Mesothelial cell of epicardium (in vitro differentiated cells): Measurements from ENCODE around the gene ABHD15. TPM values are rescaled to one million over a fixed set of nuclear protein-coding genes. Genes with fewer than 3 reads are reported as not detected.
A peak's percentile ranks its signal among the peaks of the same experiment; 100 is the strongest.

Source experiments
- DNase-seq, 2 experiments: peaks; one replicate each; pipeline ENCODE4 v3.0.0; 2021; ENCODE audit warnings: low spot score in 2 of 2; ENCODE audit not compliant: unreplicated experiment in 2 of 2
- H3K27ac Mint-ChIP-seq: 2 replicates; pipeline ENCODE4 v1.8.0; 2021; ENCODE audit warnings: mixed read lengths
- H3K27me3 Mint-ChIP-seq: 2 replicates; pipeline ENCODE4 v1.8.0; 2021; ENCODE audit warnings: low read depth, mixed read lengths
- H3K36me3 Mint-ChIP-seq: 2 replicates; pipeline ENCODE4 v1.8.0; 2021; ENCODE audit warnings: mixed read lengths
- H3K4me1 Mint-ChIP-seq: 2 replicates; pipeline ENCODE4 v1.8.0; 2021; ENCODE audit warnings: mixed read lengths
- H3K4me3 Mint-ChIP-seq: 2 replicates; pipeline ENCODE4 v1.8.0; 2021; ENCODE audit warnings: mild to moderate bottlenecking, moderate library complexity, mixed read lengths
- H3K9me3 Mint-ChIP-seq: 2 replicates; pipeline ENCODE4 v1.8.0; 2021; ENCODE audit warnings: mixed read lengths
- total RNA-seq: library from RNA; stranded (reverse); gene quantifications from 3 replicates; pipeline ENCODE4 v1.2.1, GENCODE V29; 2021
- TF ChIP-seq, protein P1 (sequence below): fragments of 200-600 bp; sonication (generic); IDR thresholded peaks from one replicate; pipeline ENCODE4 v1.5.0; 2021; ENCODE audit warnings: antibody characterized with exemption; ENCODE audit not compliant: unreplicated experiment

ABHD15 gene
- total RNA-seq, 1 donor from 2014 or later: 6.1 TPM

DNA sequence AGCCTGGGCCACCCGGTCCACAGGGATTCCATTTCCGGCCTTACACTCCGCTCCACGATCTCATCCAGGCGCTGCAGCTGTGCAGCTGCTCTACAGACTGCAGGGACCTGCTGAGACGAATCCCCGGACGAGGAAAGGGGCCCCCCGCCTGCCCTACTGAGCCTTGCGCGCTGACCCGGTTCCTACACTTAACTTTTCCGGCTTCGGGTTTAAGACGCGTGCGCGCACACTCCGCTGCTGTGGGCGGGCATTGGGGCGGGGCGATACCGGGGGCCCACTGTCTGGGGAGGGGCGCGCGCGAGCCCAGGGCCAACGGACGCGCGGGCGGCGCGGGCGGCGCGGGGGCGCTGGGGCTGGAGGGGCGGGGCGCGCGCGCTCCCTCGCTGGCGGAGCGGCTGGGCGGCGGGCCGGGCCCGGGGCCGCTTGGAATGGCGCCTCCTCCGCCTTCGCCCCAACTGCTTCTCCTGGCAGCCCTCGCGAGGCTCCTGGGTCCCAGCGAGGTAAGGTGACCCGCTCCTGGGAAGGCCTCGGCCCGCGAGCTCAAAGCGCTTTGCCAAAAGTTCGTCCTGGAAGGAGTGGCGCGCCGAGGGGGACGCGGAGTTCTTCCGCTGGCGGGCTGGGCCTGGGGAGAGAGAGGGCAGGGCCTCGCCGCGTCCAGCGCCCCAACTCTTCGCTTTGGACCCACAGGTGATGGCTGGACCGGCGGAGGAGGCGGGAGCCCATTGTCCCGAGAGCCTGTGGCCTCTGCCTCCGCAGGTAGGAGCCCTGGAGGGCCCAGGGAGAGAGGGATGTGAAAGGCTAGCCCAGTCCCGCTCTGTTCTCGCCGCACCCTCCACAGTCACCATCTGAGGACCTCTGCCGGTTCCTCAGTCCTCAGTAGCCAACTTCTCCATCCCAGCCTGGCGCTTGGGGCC lies 1.8 kb upstream of the ABHD15 start, which contains the start of gene TP53I13:
TP53I13 (plus strand) TSS at position 371 of the 914 bp plus-strand sequence; CDS start at position 429, 58 bp downstream.
- TF ChIP-seq, protein P1, sequence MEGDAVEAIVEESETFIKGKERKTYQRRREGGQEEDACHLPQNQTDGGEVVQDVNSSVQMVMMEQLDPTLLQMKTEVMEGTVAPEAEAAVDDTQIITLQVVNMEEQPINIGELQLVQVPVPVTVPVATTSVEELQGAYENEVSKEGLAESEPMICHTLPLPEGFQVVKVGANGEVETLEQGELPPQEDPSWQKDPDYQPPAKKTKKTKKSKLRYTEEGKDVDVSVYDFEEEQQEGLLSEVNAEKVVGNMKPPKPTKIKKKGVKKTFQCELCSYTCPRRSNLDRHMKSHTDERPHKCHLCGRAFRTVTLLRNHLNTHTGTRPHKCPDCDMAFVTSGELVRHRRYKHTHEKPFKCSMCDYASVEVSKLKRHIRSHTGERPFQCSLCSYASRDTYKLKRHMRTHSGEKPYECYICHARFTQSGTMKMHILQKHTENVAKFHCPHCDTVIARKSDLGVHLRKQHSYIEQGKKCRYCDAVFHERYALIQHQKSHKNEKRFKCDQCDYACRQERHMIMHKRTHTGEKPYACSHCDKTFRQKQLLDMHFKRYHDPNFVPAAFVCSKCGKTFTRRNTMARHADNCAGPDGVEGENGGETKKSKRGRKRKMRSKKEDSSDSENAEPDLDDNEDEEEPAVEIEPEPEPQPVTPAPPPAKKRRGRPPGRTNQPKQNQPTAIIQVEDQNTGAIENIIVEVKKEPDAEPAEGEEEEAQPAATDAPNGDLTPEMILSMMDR: no peak
- DNase-seq: peak; percentile 76 to 84
- H3K27ac Mint-ChIP-seq: peak within 1 kb of the TSS; percentile 95
- H3K4me3 Mint-ChIP-seq: peak within 1 kb of the TSS; percentile 91
- peaks cover 26% of the 10 kb centered on the region for H3K27me3 Mint-ChIP-seq
- no peaks in the 10 kb centered on the region for H3K9me3 Mint-ChIP-seq
- H3K36me3 Mint-ChIP-seq: peaks cover 1% of the 10 kb centered on the region
- peaks cover 31% of the 10 kb centered on the region for H3K4me1 Mint-ChIP-seq

DNA sequence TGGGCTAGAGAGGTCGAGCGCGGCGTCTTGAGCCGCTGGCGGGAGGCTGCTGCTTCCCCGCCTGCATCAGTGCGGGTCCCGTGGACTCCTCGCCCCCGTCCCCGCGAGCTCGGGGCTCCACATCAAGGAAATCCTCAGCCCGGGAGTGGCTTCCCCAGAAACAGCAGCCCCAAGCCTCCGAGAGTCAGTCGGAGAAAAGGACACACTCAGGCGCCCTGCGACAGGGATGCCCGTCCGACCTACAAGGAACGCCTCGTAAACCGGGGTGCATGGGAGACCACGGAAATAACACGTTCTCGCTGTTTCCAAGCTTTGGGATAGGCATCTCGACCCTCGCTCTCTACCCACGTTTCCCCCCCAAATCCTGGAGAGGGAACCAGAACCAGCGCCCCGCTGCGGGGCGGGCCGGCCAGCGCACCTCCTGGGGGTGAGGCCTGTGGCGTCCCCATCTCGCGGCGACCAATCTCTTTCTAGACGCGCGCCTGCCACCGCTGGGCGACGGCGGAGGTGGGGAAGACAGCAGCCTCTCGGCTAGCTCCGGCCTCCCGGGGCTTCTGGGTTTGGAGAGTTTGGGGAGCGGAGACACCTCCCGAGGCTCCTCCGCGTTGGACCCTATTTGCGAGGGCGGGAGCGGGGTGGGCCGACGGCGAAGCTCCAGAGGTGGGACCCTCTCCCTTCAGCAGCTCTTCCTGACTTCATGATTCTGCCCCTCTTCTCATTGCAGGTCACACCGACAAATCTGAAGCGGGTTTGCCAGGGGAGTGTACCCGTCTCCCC lies 905 bp upstream of the ABHD15 start:
- Mint-ChIP-seq H3K4me3 (peak overlapping the region; percentile 91), H3K36me3 (peaks cover 1% of the 10 kb centered on the region), H3K27me3 (peaks cover 30% of the 10 kb centered on the region), H3K4me1 (peaks cover 24% of the 10 kb centered on the region), H3K9me3 (no peaks in the 10 kb centered on the region), H3K27ac (peak overlapping the region; percentile 95)
- TF ChIP-seq, protein P1: peak; percentile 22
- DNase-seq: peak; percentile 30 to 67

DNA sequence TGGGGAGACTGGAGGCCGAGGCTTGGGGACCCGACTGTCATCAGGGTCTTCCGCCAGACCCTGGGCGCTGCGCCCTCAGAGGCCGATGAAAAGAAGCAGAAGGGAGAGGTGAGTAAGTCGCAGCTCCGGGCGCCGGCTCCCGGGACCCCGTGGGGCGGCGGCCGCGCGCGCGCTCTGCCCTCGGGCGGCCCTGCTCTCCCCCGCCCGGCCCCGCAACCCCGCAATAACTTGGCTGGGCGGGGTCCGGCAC lies 392 bp upstream of the ABHD15 start:
- H3K36me3 Mint-ChIP-seq: peaks cover 1% of the 10 kb centered on the region
- no peak overlapping the region for H3K27ac Mint-ChIP-seq
- peaks cover 34% of the 10 kb centered on the region for H3K27me3 Mint-ChIP-seq
- H3K4me1 Mint-ChIP-seq: peaks cover 24% of the 10 kb centered on the region
- TF ChIP-seq, protein P1: no peak
- peak overlapping the region; percentile 91 for H3K4me3 Mint-ChIP-seq
- peak; percentile 19 to 52 for DNase-seq
- no peaks in the 10 kb centered on the region for H3K9me3 Mint-ChIP-seq

DNA sequence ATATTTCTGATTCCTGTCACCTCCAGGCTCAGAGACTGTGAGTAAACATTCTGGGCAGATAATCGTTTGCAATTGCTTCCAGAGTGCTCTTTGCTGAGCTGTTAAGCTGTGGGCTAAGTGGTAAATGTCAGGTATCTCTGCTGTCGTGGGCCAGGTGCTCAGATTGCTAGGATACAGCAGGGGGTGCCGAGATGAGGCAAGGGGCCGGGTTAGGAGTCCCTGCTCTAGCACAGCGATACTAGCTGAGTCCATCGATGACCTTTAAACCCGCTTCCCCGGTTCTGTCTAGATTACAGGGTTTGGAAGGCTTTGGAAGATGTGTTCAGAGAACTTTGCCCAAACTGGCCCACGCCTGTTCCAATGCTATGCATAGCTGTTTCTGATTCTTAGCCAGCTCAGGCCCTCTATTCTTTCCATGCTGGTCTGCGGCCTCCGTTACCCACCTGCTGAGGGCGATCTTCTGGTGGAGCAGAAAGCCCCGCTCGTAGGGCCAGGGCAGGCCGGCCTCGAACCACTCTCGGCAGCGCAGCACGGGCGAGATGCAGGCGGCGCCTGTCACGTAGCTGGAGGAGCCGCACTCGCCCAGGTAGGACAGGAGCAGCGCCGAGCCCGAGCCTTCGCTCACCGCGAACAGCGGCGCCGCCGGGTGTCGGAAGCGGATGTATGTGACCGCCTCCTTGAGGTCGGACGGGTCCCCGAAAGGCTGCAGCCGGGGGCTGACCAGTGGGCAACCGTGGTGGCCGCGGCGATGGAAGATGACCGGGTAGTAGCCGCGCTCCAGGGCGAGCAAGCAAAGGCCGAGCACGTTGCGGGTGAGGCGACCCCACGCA lies 979 bp downstream of the ABHD15 start:
- DNase-seq: peak in 1 of 2 experiments; percentile 49
- Mint-ChIP-seq H3K9me3 (no peaks in the 10 kb centered on the region), H3K4me1 (peaks cover 23% of the 10 kb centered on the region), H3K36me3 (peaks cover 1% of the 10 kb centered on the region), H3K4me3 (peak overlapping the region; percentile 69), H3K27me3 (peaks cover 39% of the 10 kb centered on the region), H3K27ac (no peak overlapping the region)
- TF ChIP-seq, protein P1: no peak

DNA sequence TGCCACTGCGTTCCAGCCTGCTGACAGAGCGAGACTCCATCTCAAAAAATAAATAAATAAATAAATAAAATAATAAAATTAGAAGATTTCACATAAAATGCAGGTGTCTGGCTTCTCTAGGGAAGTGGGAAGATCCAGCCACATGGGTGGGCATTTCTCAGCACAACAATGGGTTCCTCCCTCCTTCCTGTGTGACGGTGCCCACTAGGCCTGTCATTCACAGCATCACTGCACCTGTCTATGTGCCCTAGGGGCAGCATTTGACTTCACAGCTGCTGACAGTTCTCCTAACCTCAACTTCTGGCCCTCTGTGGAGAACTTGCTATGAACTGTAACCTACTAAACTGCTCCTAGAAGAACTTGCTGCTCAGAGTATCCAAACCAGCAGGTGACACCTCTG lies 3.0 kb downstream of the ABHD15 start:
- no peak overlapping the region for H3K27ac Mint-ChIP-seq
- no peak for DNase-seq
- TF ChIP-seq, protein P1: no peak
- peaks cover 11% of the 10 kb centered on the region for H3K4me1 Mint-ChIP-seq
- H3K36me3 Mint-ChIP-seq: peaks cover 2% of the 10 kb centered on the region
- H3K4me3 Mint-ChIP-seq: no peak overlapping the region
- H3K9me3 Mint-ChIP-seq: no peaks in the 10 kb centered on the region
- H3K27me3 Mint-ChIP-seq: peaks cover 47% of the 10 kb centered on the region
